ENCODE data around the gene C19orf67. TPM values are rescaled to one million over a fixed set of nuclear protein-coding genes. Genes with fewer than 3 reads are reported as not detected.

Gene C19orf67
- total and polyA plus RNA-seq, 2 donors from 2014 or later: not detected

DNA sequence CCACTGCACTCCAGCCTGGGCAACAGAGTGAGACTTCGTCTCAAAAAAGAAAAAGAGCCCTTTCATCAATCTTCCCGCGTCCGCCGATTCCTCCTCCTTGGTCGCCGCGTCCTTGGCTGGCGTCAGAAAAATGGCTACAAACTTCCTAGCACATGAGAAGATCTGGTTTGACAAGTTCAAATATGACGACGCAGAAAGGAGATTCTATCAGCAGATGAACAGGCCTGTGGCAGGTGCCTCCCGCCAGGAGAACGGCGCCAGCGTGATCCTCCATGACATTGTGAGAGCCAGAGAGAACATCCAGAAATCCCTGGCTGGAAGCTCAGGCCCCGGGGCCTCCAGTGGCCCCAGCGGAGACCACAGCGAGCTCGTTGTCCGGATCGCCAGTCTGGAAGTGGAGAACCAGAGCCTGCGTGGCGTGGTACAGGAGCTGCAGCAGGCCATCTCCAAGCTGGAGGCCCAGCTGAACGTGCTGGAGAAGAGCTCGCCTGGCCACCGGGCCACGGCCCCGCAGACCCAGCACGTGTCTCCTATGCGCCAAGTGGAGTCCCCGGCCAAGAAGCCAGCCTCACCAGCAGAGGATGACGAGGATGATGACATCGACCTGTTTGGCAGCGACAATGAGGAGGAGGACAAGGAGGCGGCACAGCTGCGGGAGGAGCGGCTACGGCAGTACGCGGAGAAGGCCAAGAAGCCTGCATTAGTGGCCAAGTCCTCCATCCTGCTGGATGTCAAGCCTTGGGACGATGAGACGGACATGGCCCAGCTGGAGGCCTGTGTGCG is 15.1 kb downstream of the C19orf67 start:
- Histone ChIP-seq H3K27ac (ENCODE audit: low read depth in 2 of 2, low read length in 2 of 2) (no peak overlapping the region), H3K27me3 (ENCODE audit: control insufficient read depth, insufficient read depth, low read length) (no peaks in the 10 kb centered on the region), H3K9ac (ENCODE audit: low read length in 3 of 3) (no peak overlapping the region), H3K4me1 (ENCODE audit: control insufficient read depth in 2 of 3, insufficient read depth in 2 of 3, low read depth in 1 of 3, low read length in 3 of 3) (peaks cover 0 to 14% (median 2%) of the 10 kb centered on the region in 3 donors), H3K4me3 (ENCODE audit: low read length in 3 of 3) (no peak overlapping the region), H3K9me3 (ENCODE audit: control insufficient read depth in 2 of 3, insufficient read depth in 1 of 3, low read length in 3 of 3) (no peaks in the 10 kb centered on the region), H3K36me3 (ENCODE audit: control insufficient read depth in 2 of 3, insufficient read depth in 3 of 3, low read length in 3 of 3) (no peaks in the 10 kb centered on the region)
- DNase-seq (peak in 1 of 5 donors; percentile 56), FAIRE-seq (no peak)
- TF ChIP-seq, protein P1, sequence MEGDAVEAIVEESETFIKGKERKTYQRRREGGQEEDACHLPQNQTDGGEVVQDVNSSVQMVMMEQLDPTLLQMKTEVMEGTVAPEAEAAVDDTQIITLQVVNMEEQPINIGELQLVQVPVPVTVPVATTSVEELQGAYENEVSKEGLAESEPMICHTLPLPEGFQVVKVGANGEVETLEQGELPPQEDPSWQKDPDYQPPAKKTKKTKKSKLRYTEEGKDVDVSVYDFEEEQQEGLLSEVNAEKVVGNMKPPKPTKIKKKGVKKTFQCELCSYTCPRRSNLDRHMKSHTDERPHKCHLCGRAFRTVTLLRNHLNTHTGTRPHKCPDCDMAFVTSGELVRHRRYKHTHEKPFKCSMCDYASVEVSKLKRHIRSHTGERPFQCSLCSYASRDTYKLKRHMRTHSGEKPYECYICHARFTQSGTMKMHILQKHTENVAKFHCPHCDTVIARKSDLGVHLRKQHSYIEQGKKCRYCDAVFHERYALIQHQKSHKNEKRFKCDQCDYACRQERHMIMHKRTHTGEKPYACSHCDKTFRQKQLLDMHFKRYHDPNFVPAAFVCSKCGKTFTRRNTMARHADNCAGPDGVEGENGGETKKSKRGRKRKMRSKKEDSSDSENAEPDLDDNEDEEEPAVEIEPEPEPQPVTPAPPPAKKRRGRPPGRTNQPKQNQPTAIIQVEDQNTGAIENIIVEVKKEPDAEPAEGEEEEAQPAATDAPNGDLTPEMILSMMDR (IDR thresholded peaks at IDR 0.05; ENCODE audit: borderline replicate concordance, extremely low read depth, insufficient read depth): no peak
- intact Hi-C loops (cut with DNase I): no loop called here

DNA sequence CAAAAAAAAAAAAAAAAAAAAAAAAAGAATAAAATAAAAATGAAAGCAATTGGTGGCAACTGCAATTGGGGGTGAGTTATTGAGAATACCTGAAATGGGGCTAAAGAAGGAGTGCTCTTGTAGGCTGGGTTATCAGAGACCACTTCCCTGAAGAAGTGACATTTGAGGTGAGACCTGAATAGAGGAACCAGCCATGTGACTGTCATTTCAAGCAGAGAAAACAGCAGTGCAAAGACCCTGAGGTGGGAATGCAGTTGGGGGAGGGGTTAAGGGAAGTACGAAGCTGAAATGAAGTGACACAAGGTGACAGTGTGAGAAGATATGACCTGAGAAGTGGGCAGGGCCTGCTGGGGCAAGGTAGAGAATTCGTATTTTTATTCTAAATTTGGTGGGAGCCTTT is 19.4 kb downstream of the C19orf67 start:
- DNase-seq (no peak), FAIRE-seq (no peak)
- no peak overlapping the region for H3K27ac ChIP-seq (ENCODE audit: low read depth in 2 of 2, low read length in 2 of 2)
- no peak overlapping the region for H3K4me3 ChIP-seq (ENCODE audit: low read length in 3 of 3)
- H3K4me1 ChIP-seq (ENCODE audit: control insufficient read depth in 2 of 3, insufficient read depth in 2 of 3, low read depth in 1 of 3, low read length in 3 of 3): peaks cover 0 to 2% (median 0%) of the 10 kb centered on the region in 3 donors
- H3K36me3 ChIP-seq (ENCODE audit: control insufficient read depth in 2 of 3, insufficient read depth in 3 of 3, low read length in 3 of 3): no peaks in the 10 kb centered on the region
- no peak overlapping the region for H3K9ac ChIP-seq (ENCODE audit: low read length in 3 of 3)
- intact Hi-C loops (cut with DNase I): no loop called here
- TF ChIP-seq, protein P1 (IDR thresholded peaks at IDR 0.05; ENCODE audit: borderline replicate concordance, extremely low read depth, insufficient read depth): no peak
- no peaks in the 10 kb centered on the region for H3K27me3 ChIP-seq (ENCODE audit: control insufficient read depth, insufficient read depth, low read length)
- no peaks in the 10 kb centered on the region for H3K9me3 ChIP-seq (ENCODE audit: control insufficient read depth in 2 of 3, insufficient read depth in 1 of 3, low read length in 3 of 3)

DNA sequence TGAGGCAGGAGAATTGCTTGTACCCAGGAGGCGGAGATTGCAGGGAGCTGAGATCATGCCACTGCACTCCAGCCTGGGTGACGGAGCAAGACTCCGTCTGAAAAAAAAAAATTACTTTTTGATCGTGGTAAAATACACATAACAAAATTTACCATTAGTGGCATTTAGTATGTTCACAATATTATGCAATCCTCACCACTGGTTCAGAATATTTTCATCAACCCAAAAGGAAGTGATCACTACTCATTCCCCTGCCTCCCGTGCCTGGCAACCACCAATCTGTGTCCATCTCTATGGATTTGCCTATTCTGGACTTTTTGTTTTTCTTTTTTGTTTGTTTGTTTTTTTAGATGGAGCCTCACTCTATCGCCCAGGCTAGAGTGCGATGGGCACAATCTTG is 22.5 kb downstream of the C19orf67 start:
- Histone ChIP-seq H3K36me3 (ENCODE audit: control insufficient read depth in 2 of 3, insufficient read depth in 3 of 3, low read length in 3 of 3) (no peaks in the 10 kb centered on the region), H3K27ac (ENCODE audit: low read depth in 2 of 2, low read length in 2 of 2) (no peak overlapping the region), H3K4me3 (ENCODE audit: low read length in 3 of 3) (no peak overlapping the region), H3K27me3 (ENCODE audit: control insufficient read depth, insufficient read depth, low read length) (no peaks in the 10 kb centered on the region), H3K4me1 (ENCODE audit: control insufficient read depth in 2 of 3, insufficient read depth in 2 of 3, low read depth in 1 of 3, low read length in 3 of 3) (peaks cover 0 to 14% (median 7%) of the 10 kb centered on the region in 3 donors), H3K9me3 (ENCODE audit: control insufficient read depth in 2 of 3, insufficient read depth in 1 of 3, low read length in 3 of 3) (no peaks in the 10 kb centered on the region), H3K9ac (ENCODE audit: low read length in 3 of 3) (no peak overlapping the region)
- TF ChIP-seq, protein P1 (IDR thresholded peaks at IDR 0.05; ENCODE audit: borderline replicate concordance, extremely low read depth, insufficient read depth): no peak
- FAIRE-seq (no peak), DNase-seq (no peak)
- intact Hi-C loops (cut with DNase I): no loop called here
